Liver (tissue), 3 donors: ENCODE data around the gene KDM4D.

Experiments
- CTCF ChIP-seq: fragments of 150-350 bp; IDR thresholded peaks from 2 replicates; pipeline ENCODE4 v1.5.1; 2017; ENCODE audit warnings: improper control_type of control experiment, low read depth, low read length; ENCODE audit not compliant: missing input control
- FOXA1 ChIP-seq: IDR thresholded peaks from 2 replicates; pipeline ENCODE4 v1.6.1; 2016; ENCODE audit warnings: antibody characterized with exemption
- JUND ChIP-seq, 2 donors: IDR thresholded peaks; 2 replicates each; pipeline ENCODE4 v1.6.1; 2016; ENCODE audit warnings: antibody characterized with exemption in 2 of 2
- RAD21 ChIP-seq, 2 donors: IDR thresholded peaks; 2 replicates each; pipeline ENCODE4 v1.6.1; 2016; ENCODE audit warnings: antibody characterized with exemption in 2 of 2, mild to moderate bottlenecking in 2 of 2
- REST ChIP-seq: IDR thresholded peaks from 2 replicates; pipeline ENCODE4 v1.6.1; 2016; ENCODE audit warnings: antibody characterized with exemption, mild to moderate bottlenecking
- SP1 ChIP-seq: IDR thresholded peaks from 2 replicates; pipeline ENCODE4 v1.6.1; 2018; ENCODE audit warnings: antibody characterized with exemption, mild to moderate bottlenecking
- TAF1 ChIP-seq: conservative IDR thresholded peaks from 2 replicates; pipeline ENCODE4 v1.6.1; 2016; ENCODE audit warnings: antibody characterized with exemption, mild to moderate bottlenecking
- donor health status: healthy.
- donor health status: healthy.

- no peak for TF ChIP-seq RAD21 (IDR thresholded peaks at IDR 0.05)
- TF ChIP-seq SP1: no peak
- no peak for TF ChIP-seq TAF1
- TF ChIP-seq CTCF: no peak
- TF ChIP-seq FOXA1: no peak
- TF ChIP-seq JUND (IDR thresholded peaks at IDR 0.05): no peak
- no peak for TF ChIP-seq REST
Measured at GRCh38 chr11:94974178-94974577, 669 bp downstream of the KDM4D start.
